Measurements from ENCODE around the gene UGGT1. TPM values are rescaled to one million over a fixed set of nuclear protein-coding genes. Genes with fewer than 3 reads are reported as not detected.

Gene UGGT1
- total RNA-seq, 1 donor from 2014 or later = 68.0 TPM

DNA sequence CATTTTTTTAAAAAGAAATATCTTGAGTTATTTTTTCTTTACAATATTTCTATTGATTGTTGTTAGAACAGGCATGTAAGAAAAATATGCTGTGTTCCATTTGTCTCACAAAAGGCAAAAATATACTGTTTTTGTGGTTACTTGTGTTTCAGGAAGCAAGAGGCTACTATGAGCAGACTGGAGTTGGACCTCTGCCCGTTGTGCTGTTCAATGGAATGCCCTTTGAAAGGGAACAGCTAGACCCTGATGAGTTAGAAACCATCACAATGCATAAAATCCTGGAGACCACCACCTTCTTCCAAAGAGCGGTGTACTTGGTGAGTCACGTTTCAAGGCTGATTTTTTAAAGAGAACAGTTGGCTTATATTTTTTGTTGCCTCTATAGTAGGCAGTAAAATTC lies 54.7 kb downstream of the UGGT1 start:
- no peak overlapping the region for H3K4me3 ChIP-seq (ENCODE audit: insufficient read depth, low read depth, low read length)
- no peaks in the 10 kb centered on the region for H3K9me3 ChIP-seq (ENCODE audit: insufficient read depth, low read depth, low read length)
- H3K27ac Mint-ChIP-seq (ENCODE audit: unreplicated experiment) = no peak overlapping the region
- H3K27ac ChIP-seq (ENCODE audit: low read depth, low read length) = no peak overlapping the region
- H3K9ac ChIP-seq (ENCODE audit: low read length) = no peak overlapping the region
- H3K27me3 Mint-ChIP-seq (ENCODE audit: low read depth, unreplicated experiment) = no peaks in the 10 kb centered on the region
- H2AFZ ChIP-seq (ENCODE audit: low read depth, low read length) = no peak overlapping the region
- H3K9me3 Mint-ChIP-seq (ENCODE audit: unreplicated experiment) = no peaks in the 10 kb centered on the region
- FAIRE-seq (no peak), DNase-seq (ENCODE audit: low read depth) (peak; percentile 67)
- no peak for TF ChIP-seq EZH2 (IDR thresholded peaks at IDR 0.05; ENCODE audit: insufficient read depth, low read length)
- no peak overlapping the region for H3K4me2 ChIP-seq (ENCODE audit: low read length)
- H3K4me1 Mint-ChIP-seq (ENCODE audit: low read depth, unreplicated experiment) = peaks cover 3% of the 10 kb centered on the region
- no peaks in the 10 kb centered on the region for H3K4me1 ChIP-seq (ENCODE audit: insufficient read depth, low read length)
- H3K27me3 ChIP-seq (ENCODE audit: insufficient read depth, low read length) = no peaks in the 10 kb centered on the region
- no peak overlapping the region for H3K4me3 Mint-ChIP-seq (ENCODE audit: unreplicated experiment)
- peaks cover 14% of the 10 kb centered on the region for H4K20me1 ChIP-seq (ENCODE audit: insufficient read depth, low read length)
- peaks cover 4% of the 10 kb centered on the region for H3K79me2 ChIP-seq (ENCODE audit: insufficient read depth, low read length)
- H3K36me3 Mint-ChIP-seq (ENCODE audit: low read depth, unreplicated experiment) = peaks cover 15% of the 10 kb centered on the region
- peaks cover 27% of the 10 kb centered on the region for H3K36me3 ChIP-seq (ENCODE audit: insufficient read depth, low read length)

GRCh38 chr2:128153786-128154185 lies 62.8 kb downstream of the UGGT1 start:
- no peak overlapping the region for H3K4me2 ChIP-seq (ENCODE audit: low read length)
- Mint-ChIP-seq H3K27me3 (ENCODE audit: low read depth, unreplicated experiment) (no peaks in the 10 kb centered on the region), H3K4me1 (ENCODE audit: low read depth, unreplicated experiment) (no peaks in the 10 kb centered on the region), H3K4me3 (ENCODE audit: unreplicated experiment) (no peak overlapping the region), H3K36me3 (ENCODE audit: low read depth, unreplicated experiment) (peaks cover 5% of the 10 kb centered on the region), H3K27ac (ENCODE audit: unreplicated experiment) (no peak overlapping the region), H3K9me3 (ENCODE audit: unreplicated experiment) (no peaks in the 10 kb centered on the region)
- no peaks in the 10 kb centered on the region for H3K9me3 ChIP-seq (ENCODE audit: insufficient read depth, low read depth, low read length)
- H3K36me3 ChIP-seq (ENCODE audit: insufficient read depth, low read length) = peaks cover 32% of the 10 kb centered on the region
- no peaks in the 10 kb centered on the region for H3K79me2 ChIP-seq (ENCODE audit: insufficient read depth, low read length)
- no peak overlapping the region for H2AFZ ChIP-seq (ENCODE audit: low read depth, low read length)
- FAIRE-seq = no peak
- H3K4me1 ChIP-seq (ENCODE audit: insufficient read depth, low read length) = no peaks in the 10 kb centered on the region
- no peaks in the 10 kb centered on the region for H4K20me1 ChIP-seq (ENCODE audit: insufficient read depth, low read length)
- H3K27me3 ChIP-seq (ENCODE audit: insufficient read depth, low read length) = no peaks in the 10 kb centered on the region
- TF ChIP-seq, protein P1, sequence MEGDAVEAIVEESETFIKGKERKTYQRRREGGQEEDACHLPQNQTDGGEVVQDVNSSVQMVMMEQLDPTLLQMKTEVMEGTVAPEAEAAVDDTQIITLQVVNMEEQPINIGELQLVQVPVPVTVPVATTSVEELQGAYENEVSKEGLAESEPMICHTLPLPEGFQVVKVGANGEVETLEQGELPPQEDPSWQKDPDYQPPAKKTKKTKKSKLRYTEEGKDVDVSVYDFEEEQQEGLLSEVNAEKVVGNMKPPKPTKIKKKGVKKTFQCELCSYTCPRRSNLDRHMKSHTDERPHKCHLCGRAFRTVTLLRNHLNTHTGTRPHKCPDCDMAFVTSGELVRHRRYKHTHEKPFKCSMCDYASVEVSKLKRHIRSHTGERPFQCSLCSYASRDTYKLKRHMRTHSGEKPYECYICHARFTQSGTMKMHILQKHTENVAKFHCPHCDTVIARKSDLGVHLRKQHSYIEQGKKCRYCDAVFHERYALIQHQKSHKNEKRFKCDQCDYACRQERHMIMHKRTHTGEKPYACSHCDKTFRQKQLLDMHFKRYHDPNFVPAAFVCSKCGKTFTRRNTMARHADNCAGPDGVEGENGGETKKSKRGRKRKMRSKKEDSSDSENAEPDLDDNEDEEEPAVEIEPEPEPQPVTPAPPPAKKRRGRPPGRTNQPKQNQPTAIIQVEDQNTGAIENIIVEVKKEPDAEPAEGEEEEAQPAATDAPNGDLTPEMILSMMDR (IDR thresholded peaks at IDR 0.05; ENCODE audit: insufficient read depth, low read depth, low read length) = no peak
- TF ChIP-seq EZH2 (IDR thresholded peaks at IDR 0.05; ENCODE audit: insufficient read depth, low read length) = no peak
- H3K27ac ChIP-seq (ENCODE audit: low read depth, low read length) = no peak overlapping the region
- no peak overlapping the region for H3K4me3 ChIP-seq (ENCODE audit: insufficient read depth, low read depth, low read length)
- no peak for DNase-seq (ENCODE audit: low read depth)
- H3K9ac ChIP-seq (ENCODE audit: low read length) = no peak overlapping the region

DNA sequence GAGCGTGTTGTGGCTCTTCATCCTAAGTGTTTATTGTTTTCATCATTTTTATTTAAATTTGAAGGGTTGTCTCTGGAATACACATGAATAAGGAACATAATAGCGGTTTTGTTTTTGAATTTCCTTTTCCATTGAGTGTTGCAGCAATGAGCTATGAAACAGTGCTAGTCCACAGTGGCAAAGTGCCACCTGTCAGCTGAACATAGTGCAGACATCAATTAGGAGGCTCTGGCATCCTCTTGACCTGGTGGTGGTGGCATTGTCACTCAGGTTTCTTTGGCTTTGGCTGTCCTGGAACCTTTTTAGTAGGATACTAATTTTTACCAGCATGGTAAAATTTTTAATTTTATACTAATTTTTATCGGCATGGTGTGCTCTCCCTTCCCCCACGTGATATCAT lies 63.2 kb downstream of the UGGT1 start:
- Histone ChIP-seq H3K36me3 (ENCODE audit: insufficient read depth, low read length) (peaks cover 30% of the 10 kb centered on the region), H3K4me2 (ENCODE audit: low read length) (no peak overlapping the region), H3K9me3 (ENCODE audit: insufficient read depth, low read depth, low read length) (no peaks in the 10 kb centered on the region), H3K79me2 (ENCODE audit: insufficient read depth, low read length) (no peaks in the 10 kb centered on the region), H3K4me3 (ENCODE audit: insufficient read depth, low read depth, low read length) (no peak overlapping the region), H3K27me3 (ENCODE audit: insufficient read depth, low read length) (no peaks in the 10 kb centered on the region), H3K9ac (ENCODE audit: low read length) (no peak overlapping the region), H4K20me1 (ENCODE audit: insufficient read depth, low read length) (no peaks in the 10 kb centered on the region), H2AFZ (ENCODE audit: low read depth, low read length) (no peak overlapping the region), H3K27ac (ENCODE audit: low read depth, low read length) (no peak overlapping the region), H3K4me1 (ENCODE audit: insufficient read depth, low read length) (no peaks in the 10 kb centered on the region)
- no peak for FAIRE-seq
- Mint-ChIP-seq H3K36me3 (ENCODE audit: low read depth, unreplicated experiment) (peaks cover 4% of the 10 kb centered on the region), H3K9me3 (ENCODE audit: unreplicated experiment) (no peaks in the 10 kb centered on the region), H3K27ac (ENCODE audit: unreplicated experiment) (no peak overlapping the region), H3K4me1 (ENCODE audit: low read depth, unreplicated experiment) (no peaks in the 10 kb centered on the region), H3K27me3 (ENCODE audit: low read depth, unreplicated experiment) (no peaks in the 10 kb centered on the region), H3K4me3 (ENCODE audit: unreplicated experiment) (no peak overlapping the region)
- TF ChIP-seq, protein P1 (IDR thresholded peaks at IDR 0.05; ENCODE audit: insufficient read depth, low read depth, low read length) = no peak
- no peak for TF ChIP-seq EZH2 (IDR thresholded peaks at IDR 0.05; ENCODE audit: insufficient read depth, low read length)
- DNase-seq (ENCODE audit: low read depth) = no peak
